SK-N-SH (cell line): ENCODE results near the gene CNDP2. TPM values are rescaled to one million over a fixed set of nuclear protein-coding genes. Genes with fewer than 3 reads are reported as not detected.

ENCODE experiments used
- CTCF ChIA-PET: fragments of 300-600, 350-600 bp; formaldehyde crosslinking; extraction: SDS; loops from one replicate; lab custom pipeline; 2021; lab: Yijun Ruan, JAX
- POLR2A ChIA-PET: fragments of 350-600 bp; sonication (Branson Sonifier 250); formaldehyde crosslinking; extraction: SDS; loops from one replicate; lab custom pipeline; 2020; ENCODE audit warnings: antibody characterized with exemption, inconsistent platforms; lab: Yijun Ruan, JAX
- DNase-seq: peaks from one replicate; pipeline ENCODE4 v3.0.0; 2012
- H2AFZ ChIP-seq: fragments of 200-600 bp; sonication (generic); 2 replicates; pipeline ENCODE4 v1.8.1; 2016; ENCODE audit warnings: antibody characterized with exemption, mild to moderate bottlenecking, low read depth
- H3F3A ChIP-seq: fragments of 200-600 bp; sonication (generic); replicated peaks from 2 replicates; pipeline ENCODE3; 2016; ENCODE audit warnings: antibody characterized with exemption, mild to moderate bottlenecking; ENCODE audit not compliant: insufficient read depth
- H3K27ac ChIP-seq, 2 experiments: fragments of 200-500 bp in 1 of 2; fragments of 200-600 bp in 1 of 2; sonication (Bioruptor generic) in 1 of 2; sonication (generic), shearing (Covaris generic) in 1 of 2; 2 replicates each; pipeline versions ENCODE4 v1.5.1 to v1.6.1; 2014 to 2016; ENCODE audit warnings: low read depth in 2 of 2, inconsistent platforms in 1 of 2, low read length in 1 of 2, mild to moderate bottlenecking in 1 of 2, mixed read lengths in 1 of 2
- H3K27me3 ChIP-seq: fragments of 200-600 bp; sonication (generic), shearing (Covaris generic); 2 replicates; pipeline ENCODE4 v1.6.1; 2016; ENCODE audit warnings: mixed run types; ENCODE audit not compliant: insufficient read depth
- H3K36me3 ChIP-seq, 2 experiments: fragments of 200-500 bp in 1 of 2; fragments of 200-600 bp in 1 of 2; sonication (Bioruptor generic) in 1 of 2; sonication (generic) in 1 of 2; replicated peaks in 1 of 2; 2 replicates each; pipeline versions ENCODE3 to v1.5.1; 2014 to 2016; ENCODE audit warnings: low read length in 1 of 2, mild to moderate bottlenecking in 1 of 2; ENCODE audit not compliant: insufficient read depth in 2 of 2, control insufficient read depth in 1 of 2
- H3K4me1 ChIP-seq, 2 experiments: fragments of 200-500 bp in 1 of 2; fragments of 200-600 bp in 1 of 2; sonication (Bioruptor generic) in 1 of 2; sonication (generic), shearing (Covaris generic) in 1 of 2; 2 replicates each; pipeline versions ENCODE4 v1.5.1 to v1.6.1; 2014 to 2016; ENCODE audit warnings: low read depth in 1 of 2, low read length in 1 of 2, mixed run types in 1 of 2; ENCODE audit not compliant: insufficient read depth in 2 of 2, control insufficient read depth in 1 of 2
- H3K4me2 ChIP-seq: fragments of 200-600 bp; sonication (generic), shearing (Covaris generic); 2 replicates; pipeline ENCODE4 v1.6.1; 2017; ENCODE audit warnings: mixed run types
- H3K4me3 ChIP-seq, 2 experiments: fragments of 200-500 bp in 1 of 2; fragments of 200-600 bp in 1 of 2; sonication (Bioruptor generic) in 1 of 2; sonication (generic), shearing (Covaris generic) in 1 of 2; 2 replicates each; pipeline versions ENCODE4 v1.5.1 to v1.8.1; 2014 to 2016; ENCODE audit warnings: low read depth in 2 of 2, inconsistent platforms in 1 of 2, low read length in 1 of 2, mild to moderate bottlenecking in 1 of 2, mixed read lengths in 1 of 2, moderate library complexity in 1 of 2
- H3K79me2 ChIP-seq: fragments of 200-600 bp; sonication (generic); 2 replicates; pipeline ENCODE4 v1.8.1; 2017; ENCODE audit warnings: mild to moderate bottlenecking; ENCODE audit not compliant: insufficient read depth
- H3K9ac ChIP-seq: fragments of 200-600 bp; sonication (generic); 2 replicates; pipeline ENCODE4 v1.6.1; 2017; ENCODE audit warnings: mixed run types
- H3K9me2 ChIP-seq: fragments of 200-600 bp; sonication (generic); 2 replicates; pipeline ENCODE4 v1.6.1; 2017; ENCODE audit warnings: mixed run types
- H3K9me3 ChIP-seq: fragments of 200-600 bp; sonication (generic); 2 replicates; pipeline ENCODE4 v1.6.1; 2017; ENCODE audit warnings: mixed run types, mild to moderate bottlenecking, moderate library complexity
- H4K20me1 ChIP-seq: fragments of 200-600 bp; sonication (generic); 2 replicates; pipeline ENCODE4 v1.6.1; 2017; ENCODE audit warnings: mild to moderate bottlenecking, mixed run types; ENCODE audit not compliant: insufficient read depth
- CHD2 ChIP-seq: fragments of 150-350 bp; IDR thresholded peaks from 2 replicates; pipeline ENCODE4 v1.6.1; 2018; ENCODE audit warnings: low read length; ENCODE audit not compliant: partially characterized antibody
- CTCF ChIP-seq: fragments of 200-600 bp; sonication (generic); IDR thresholded peaks from 2 replicates; pipeline ENCODE4 v1.6.1; 2017; ENCODE audit warnings: antibody characterized with exemption, mild to moderate bottlenecking, moderate library complexity
- EP300 ChIP-seq, 2 experiments: IDR thresholded peaks; 2 replicates each; pipeline versions ENCODE4 v1.4.0 to v1.6.1; 2012; ENCODE audit warnings: borderline replicate concordance in 1 of 2, low read depth in 1 of 2, low read length in 1 of 2
- EZH2phosphoT487 ChIP-seq: fragments of 200-600 bp; sonication (generic); IDR thresholded peaks from 2 replicates; pipeline ENCODE4 v1.6.1; 2017; ENCODE audit warnings: low read depth, mixed run types, mild to moderate bottlenecking, antibody characterized with exemption, moderate library complexity, borderline replicate concordance
- FOSL2 ChIP-seq: IDR thresholded peaks from 2 replicates; pipeline ENCODE4 v1.4.0; 2012; ENCODE audit warnings: low read depth, mild to moderate bottlenecking, moderate library complexity, borderline replicate concordance
- FOXM1 ChIP-seq: IDR thresholded peaks from 2 replicates; pipeline ENCODE4 v1.4.0; 2012; ENCODE audit warnings: low read depth, mild to moderate bottlenecking
- JUND ChIP-seq: IDR thresholded peaks from 2 replicates; pipeline ENCODE4 v1.4.0; 2012
- MAX ChIP-seq: IDR thresholded peaks from 2 replicates; pipeline ENCODE4 v1.4.0; 2012; ENCODE audit warnings: low read depth
- MXI1 ChIP-seq: IDR thresholded peaks from 2 replicates; pipeline ENCODE4 v1.6.1; 2012; ENCODE audit warnings: mild to moderate bottlenecking, low read depth, low read length, improper control_type of control experiment
- RAD21 ChIP-seq: IDR thresholded peaks from 2 replicates; pipeline ENCODE4 v1.6.1; 2012; ENCODE audit warnings: mild to moderate bottlenecking, low read length
- RFX5 ChIP-seq: IDR thresholded peaks from 2 replicates; pipeline ENCODE4 v1.6.1; 2012; ENCODE audit warnings: mild to moderate bottlenecking, improper control_type of control experiment, low read length
- RXRA ChIP-seq: IDR thresholded peaks from 2 replicates; pipeline ENCODE4 v1.4.0; 2012; ENCODE audit warnings: low read depth, mild to moderate bottlenecking, borderline replicate concordance
- TCF12 ChIP-seq: IDR thresholded peaks from 2 replicates; pipeline ENCODE4 v1.4.0; 2012
- TEAD4 ChIP-seq: IDR thresholded peaks from 2 replicates; pipeline ENCODE4 v1.4.0; 2012; ENCODE audit warnings: mild to moderate bottlenecking, borderline replicate concordance; ENCODE audit not compliant: insufficient read depth
- WGBS: methylation state at CpG from one replicate; pipeline ENCODE4 v1.1.6; 2017; ENCODE audit warnings: low lambda C conversion rate; 5-methylcytosine and 5-hydroxymethylcytosine counted together
- polyA plus RNA-seq, 3 experiments: library from polyadenylated mRNA; depleted of rRNA; stranded (reverse); fragments of >200 nt; gene quantifications; 2 replicates each; pipeline ENCODE4 v1.2.3, GENCODE V29; 2012
- TF ChIP-seq, protein P1 (sequence below): IDR thresholded peaks from 2 replicates; pipeline ENCODE4; 2012
- TF ChIP-seq, protein P2 (sequence below): IDR thresholded peaks from 2 replicates; pipeline ENCODE4 v1.6.1; 2012; ENCODE audit warnings: mild to moderate bottlenecking, low read depth, low read length, moderate library complexity

The CNDP2 gene
- polyA plus RNA-seq, 1 of the 3 experiments (the other 2 are of a cell fraction) = 78.5 TPM

- CTCF ChIA-PET = no interaction called here
These were observed 13.5 kb upstream of the CNDP2 start for GRCh38 chr18:74482697-74483096.

More at GRCh38 chr18:74482697-74483096, 13.5 kb upstream of the CNDP2 start:
- Histone ChIP-seq H3K4me1 (no peaks in the 10 kb centered on the region; a peak in 1 of 4 replicates), H3K27me3 (peaks cover 48% of the 10 kb centered on the region; the same call in 1 of the 2 replicates), H4K20me1 (no peaks in the 10 kb centered on the region), H3K9me2 (no peaks in the 10 kb centered on the region), H3K79me2 (no peaks in the 10 kb centered on the region), H3K4me3 (no peak overlapping the region)
- DNase-seq = no peak
- TF ChIP-seq CHD2 = no peak
- TF ChIP-seq MXI1 = no peak
- TF ChIP-seq RFX5 = no peak
- TF ChIP-seq EZH2phosphoT487 = no peak
- no peak for TF ChIP-seq EP300 (IDR thresholded peaks at IDR 0.05; ENCODE audit: borderline replicate concordance in 1 of 2, low read depth in 1 of 2, low read length in 1 of 2)
- TF ChIP-seq, protein P1, sequence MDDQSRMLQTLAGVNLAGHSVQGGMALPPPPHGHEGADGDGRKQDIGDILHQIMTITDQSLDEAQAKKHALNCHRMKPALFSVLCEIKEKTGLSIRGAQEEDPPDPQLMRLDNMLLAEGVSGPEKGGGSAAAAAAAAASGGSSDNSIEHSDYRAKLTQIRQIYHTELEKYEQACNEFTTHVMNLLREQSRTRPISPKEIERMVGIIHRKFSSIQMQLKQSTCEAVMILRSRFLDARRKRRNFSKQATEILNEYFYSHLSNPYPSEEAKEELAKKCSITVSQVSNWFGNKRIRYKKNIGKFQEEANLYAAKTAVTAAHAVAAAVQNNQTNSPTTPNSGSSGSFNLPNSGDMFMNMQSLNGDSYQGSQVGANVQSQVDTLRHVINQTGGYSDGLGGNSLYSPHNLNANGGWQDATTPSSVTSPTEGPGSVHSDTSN = no peak
- TF ChIP-seq FOXM1 = no peak
- TF ChIP-seq JUND = no peak
- TF ChIP-seq, protein P2, sequence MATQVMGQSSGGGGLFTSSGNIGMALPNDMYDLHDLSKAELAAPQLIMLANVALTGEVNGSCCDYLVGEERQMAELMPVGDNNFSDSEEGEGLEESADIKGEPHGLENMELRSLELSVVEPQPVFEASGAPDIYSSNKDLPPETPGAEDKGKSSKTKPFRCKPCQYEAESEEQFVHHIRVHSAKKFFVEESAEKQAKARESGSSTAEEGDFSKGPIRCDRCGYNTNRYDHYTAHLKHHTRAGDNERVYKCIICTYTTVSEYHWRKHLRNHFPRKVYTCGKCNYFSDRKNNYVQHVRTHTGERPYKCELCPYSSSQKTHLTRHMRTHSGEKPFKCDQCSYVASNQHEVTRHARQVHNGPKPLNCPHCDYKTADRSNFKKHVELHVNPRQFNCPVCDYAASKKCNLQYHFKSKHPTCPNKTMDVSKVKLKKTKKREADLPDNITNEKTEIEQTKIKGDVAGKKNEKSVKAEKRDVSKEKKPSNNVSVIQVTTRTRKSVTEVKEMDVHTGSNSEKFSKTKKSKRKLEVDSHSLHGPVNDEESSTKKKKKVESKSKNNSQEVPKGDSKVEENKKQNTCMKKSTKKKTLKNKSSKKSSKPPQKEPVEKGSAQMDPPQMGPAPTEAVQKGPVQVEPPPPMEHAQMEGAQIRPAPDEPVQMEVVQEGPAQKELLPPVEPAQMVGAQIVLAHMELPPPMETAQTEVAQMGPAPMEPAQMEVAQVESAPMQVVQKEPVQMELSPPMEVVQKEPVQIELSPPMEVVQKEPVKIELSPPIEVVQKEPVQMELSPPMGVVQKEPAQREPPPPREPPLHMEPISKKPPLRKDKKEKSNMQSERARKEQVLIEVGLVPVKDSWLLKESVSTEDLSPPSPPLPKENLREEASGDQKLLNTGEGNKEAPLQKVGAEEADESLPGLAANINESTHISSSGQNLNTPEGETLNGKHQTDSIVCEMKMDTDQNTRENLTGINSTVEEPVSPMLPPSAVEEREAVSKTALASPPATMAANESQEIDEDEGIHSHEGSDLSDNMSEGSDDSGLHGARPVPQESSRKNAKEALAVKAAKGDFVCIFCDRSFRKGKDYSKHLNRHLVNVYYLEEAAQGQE = no peak
- TF ChIP-seq CTCF = no peak
- no peak for TF ChIP-seq TCF12
- TF ChIP-seq RAD21 = no peak
- no peak for TF ChIP-seq MAX
- TF ChIP-seq FOSL2 = no peak
- TF ChIP-seq RXRA = no peak
- no peak for TF ChIP-seq TEAD4
- TF ChIP-seq, all 33 proteins: peak for 0
- H3K9ac ChIP-seq = no peak overlapping the region
- POLR2A ChIA-PET = no interaction called here
- 12% methylated on average over 11 of the region's 11 CpGs for WGBS
- H3K27ac ChIP-seq = no peak overlapping the region
- H3K36me3 ChIP-seq = no peaks in the 10 kb centered on the region
- H2AFZ ChIP-seq = no peak overlapping the region
- H3K9me3 ChIP-seq = no peaks in the 10 kb centered on the region
- no peaks in the 10 kb centered on the region for H3F3A ChIP-seq
- H3K4me2 ChIP-seq = no peak overlapping the region
